Gastrocnemius medialis (tissue), 4 donors: ENCODE data around the gene SMC1A.

Experiments used
- POLR2A ChIP-seq, 2 donors: fragments of 450-650 bp; IDR thresholded peaks; one replicate each; pipeline ENCODE4 v1.6.1; 2017; ENCODE audit warnings: antibody characterized with exemption in 2 of 2, mild to moderate bottlenecking in 2 of 2, moderate library complexity in 2 of 2
- TF ChIP-seq, protein P1 (sequence below), 5 experiments: fragments of 450-650 bp in 3 of 5; fragments of 200-600 bp in 2 of 5; sonication (generic) in 2 of 5; IDR thresholded peaks in 4 of 5; conservative IDR thresholded peaks in 1 of 5; 1 replicate in 4 of 5; 2 replicates in 1 of 5; pipeline ENCODE4 v1.5.1; 2016 to 2019; ENCODE audit warnings: antibody characterized with exemption in 5 of 5, mild to moderate bottlenecking in 3 of 5, moderate library complexity in 3 of 5

DNA sequence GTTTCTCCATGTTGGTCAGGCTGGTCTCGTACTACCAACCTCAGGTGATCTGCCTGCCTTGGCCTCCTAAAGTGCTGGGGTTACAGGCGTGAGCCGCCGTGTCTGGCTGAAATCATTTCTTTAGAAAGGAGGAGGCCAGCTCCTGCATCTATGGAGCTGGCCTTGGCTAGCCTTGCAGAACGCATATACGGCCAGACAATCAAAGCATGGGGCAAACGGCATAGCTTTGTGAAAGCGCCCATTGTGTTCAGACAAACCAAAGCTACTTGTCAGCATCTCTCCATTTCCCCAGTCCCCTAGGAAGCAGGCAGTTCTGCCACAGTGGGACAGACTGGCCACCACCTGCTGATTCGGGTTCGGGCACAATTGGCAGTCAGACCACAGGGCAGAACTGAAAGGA lies 92.1 kb downstream of the SMC1A start:
- no peak for TF ChIP-seq POLR2A (IDR thresholded peaks at IDR 0.05)
- TF ChIP-seq, protein P1, sequence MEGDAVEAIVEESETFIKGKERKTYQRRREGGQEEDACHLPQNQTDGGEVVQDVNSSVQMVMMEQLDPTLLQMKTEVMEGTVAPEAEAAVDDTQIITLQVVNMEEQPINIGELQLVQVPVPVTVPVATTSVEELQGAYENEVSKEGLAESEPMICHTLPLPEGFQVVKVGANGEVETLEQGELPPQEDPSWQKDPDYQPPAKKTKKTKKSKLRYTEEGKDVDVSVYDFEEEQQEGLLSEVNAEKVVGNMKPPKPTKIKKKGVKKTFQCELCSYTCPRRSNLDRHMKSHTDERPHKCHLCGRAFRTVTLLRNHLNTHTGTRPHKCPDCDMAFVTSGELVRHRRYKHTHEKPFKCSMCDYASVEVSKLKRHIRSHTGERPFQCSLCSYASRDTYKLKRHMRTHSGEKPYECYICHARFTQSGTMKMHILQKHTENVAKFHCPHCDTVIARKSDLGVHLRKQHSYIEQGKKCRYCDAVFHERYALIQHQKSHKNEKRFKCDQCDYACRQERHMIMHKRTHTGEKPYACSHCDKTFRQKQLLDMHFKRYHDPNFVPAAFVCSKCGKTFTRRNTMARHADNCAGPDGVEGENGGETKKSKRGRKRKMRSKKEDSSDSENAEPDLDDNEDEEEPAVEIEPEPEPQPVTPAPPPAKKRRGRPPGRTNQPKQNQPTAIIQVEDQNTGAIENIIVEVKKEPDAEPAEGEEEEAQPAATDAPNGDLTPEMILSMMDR (IDR thresholded peaks at IDR 0.05 in 4 of 5, conservative IDR thresholded peaks at IDR 0.05 in 1 of 5): no peak
